ENCODE measurements around the gene PKD2. TPM values are rescaled to one million over a fixed set of nuclear protein-coding genes. Genes with fewer than 3 reads are reported as not detected.

The PKD2 gene
- total RNA-seq, 1 experiment from 2014 or later = 38.4 TPM

GRCh38 chr4:88097301-88097700 is 89.9 kb downstream of the PKD2 start:
- H3T11ph ChIP-seq (ENCODE audit: low read length) = no peak overlapping the region
- no peaks in the 10 kb centered on the region for H3K4me1 ChIP-seq (ENCODE audit: insufficient read depth, low read length)
- H4K91ac ChIP-seq (ENCODE audit: insufficient read length, low read depth, low read length) = no peak overlapping the region
- H2BK12ac ChIP-seq (ENCODE audit: insufficient read length, low read depth, low read length) = no peak overlapping the region
- no peak for DNase-seq
- Mint-ChIP-seq H3K9me3 (no peaks in the 10 kb centered on the region), H3K36me3 (ENCODE audit: insufficient read depth in 1 of 3, low read depth in 3 of 3) (no peaks in the 10 kb centered on the region), H3K27ac (no peak overlapping the region), H3K4me3 (no peak overlapping the region), H3K4me1 (peaks cover 4 to 7% of the 10 kb centered on the region in 2 experiments), H3K27me3 (ENCODE audit: low read depth) (no peaks in the 10 kb centered on the region)
- H3K79me2 ChIP-seq (ENCODE audit: insufficient read depth, low read length) = no peaks in the 10 kb centered on the region
- H3K79me1 ChIP-seq (ENCODE audit: insufficient read depth, low read depth, low read length, poor library complexity, severe bottlenecking) = no peaks in the 10 kb centered on the region
- H3K9me3 ChIP-seq (ENCODE audit: control insufficient read depth, low read depth, low read length) = no peaks in the 10 kb centered on the region
- no peak overlapping the region for H2BK120ac ChIP-seq (ENCODE audit: low read depth, low read length, poor library complexity, severe bottlenecking)
- H3K18ac ChIP-seq (ENCODE audit: insufficient read length, low read depth, low read length) = no peak overlapping the region
- H2AK5ac ChIP-seq (ENCODE audit: insufficient read length, low read length) = no peak overlapping the region
- whole genome bisulfite sequencing (ENCODE audit: extremely low coverage, insufficient read length, low lambda C conversion rate) = no CpG with 5 or more reads among the region's 2 CpGs
- no peak overlapping the region for H3K27ac ChIP-seq (ENCODE audit: insufficient read length, low read depth, low read length)
- no peak overlapping the region for H3K14ac ChIP-seq (ENCODE audit: insufficient read depth, low read length)
- no peak overlapping the region for H4K5ac ChIP-seq (ENCODE audit: insufficient read length, low read depth, low read length)
- no peak overlapping the region for H2BK20ac ChIP-seq (ENCODE audit: low read depth, low read length, poor library complexity, severe bottlenecking)
- no peaks in the 10 kb centered on the region for H3K27me3 ChIP-seq (ENCODE audit: insufficient read depth, low read length)
- no peak overlapping the region for H3K23ac ChIP-seq (ENCODE audit: insufficient read length, low read depth, low read length)
- H4K8ac ChIP-seq (replicated peaks; ENCODE audit: insufficient read length, low read depth, low read length) = no peak overlapping the region
- no peak overlapping the region for H2BK15ac ChIP-seq (ENCODE audit: low read depth, low read length)
- H3K9ac ChIP-seq (ENCODE audit: extremely low read depth, insufficient read length, low read length) = no peak overlapping the region
- H3K4me2 ChIP-seq (ENCODE audit: insufficient read depth, insufficient read length, low read length) = no peak overlapping the region
- H4K20me1 ChIP-seq (ENCODE audit: control insufficient read depth, insufficient read depth, insufficient read length) = no peaks in the 10 kb centered on the region
- H3K4ac ChIP-seq (ENCODE audit: low read depth, low read length) = no peak overlapping the region
- H3K23me2 ChIP-seq (ENCODE audit: insufficient read length, low read depth, low read length, poor library complexity, severe bottlenecking) = no peaks in the 10 kb centered on the region
- no peak overlapping the region for H2AFZ ChIP-seq (ENCODE audit: low read length)
- H3K56ac ChIP-seq (ENCODE audit: insufficient read length, low read depth, low read length) = no peak overlapping the region
- no peak overlapping the region for H2BK5ac ChIP-seq (ENCODE audit: insufficient read length, low read length)
- no peak for TF ChIP-seq CTCF (conservative IDR thresholded peaks at IDR 0.05)
